ENCODE data around the gene TBX22. TPM values are rescaled to one million over a fixed set of nuclear protein-coding genes. Genes with fewer than 3 reads are reported as not detected.
"Not testable (repeated sequence)": the region's sequence is repeated elsewhere in the genome, so short reads cannot be mapped to it uniquely, and the experiment has no call there.

Gene TBX22, protein sequence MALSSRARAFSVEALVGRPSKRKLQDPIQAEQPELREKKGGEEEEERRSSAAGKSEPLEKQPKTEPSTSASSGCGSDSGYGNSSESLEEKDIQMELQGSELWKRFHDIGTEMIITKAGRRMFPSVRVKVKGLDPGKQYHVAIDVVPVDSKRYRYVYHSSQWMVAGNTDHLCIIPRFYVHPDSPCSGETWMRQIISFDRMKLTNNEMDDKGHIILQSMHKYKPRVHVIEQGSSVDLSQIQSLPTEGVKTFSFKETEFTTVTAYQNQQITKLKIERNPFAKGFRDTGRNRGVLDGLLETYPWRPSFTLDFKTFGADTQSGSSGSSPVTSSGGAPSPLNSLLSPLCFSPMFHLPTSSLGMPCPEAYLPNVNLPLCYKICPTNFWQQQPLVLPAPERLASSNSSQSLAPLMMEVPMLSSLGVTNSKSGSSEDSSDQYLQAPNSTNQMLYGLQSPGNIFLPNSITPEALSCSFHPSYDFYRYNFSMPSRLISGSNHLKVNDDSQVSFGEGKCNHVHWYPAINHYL
- not detected for polyA plus RNA-seq

GRCh38 chrX:80014141-80014940 is at the start of gene TBX22:
Gene TBX22 (plus strand): TSS chrX:80014753. CDS start chrX:80022270, 7,517 bp downstream.
- Histone ChIP-seq H3K4me1 (ENCODE audit: control insufficient read depth in 2 of 2, insufficient read depth in 2 of 2, low read length in 1 of 2) (no peaks in the 10 kb centered on the region), H3K9me3 (ENCODE audit: control insufficient read depth in 2 of 2, insufficient read depth in 1 of 2, low read depth in 1 of 2, low read length in 1 of 2) (no peaks in the 10 kb centered on the region), H3K27me3 (ENCODE audit: control insufficient read depth in 1 of 2, insufficient read depth in 2 of 2, low read length in 2 of 2) (no peaks in the 10 kb centered on the region), H3K4me3 (ENCODE audit: low read depth in 1 of 2, low read length in 2 of 2) (no peak within 1 kb of the TSS), H3K36me3 (ENCODE audit: control insufficient read depth in 2 of 2, insufficient read depth in 2 of 2, low read length in 1 of 2) (no peaks in the 10 kb centered on the region), H3K27ac (ENCODE audit: low read depth in 2 of 2, low read length in 1 of 2) (no peak within 1 kb of the TSS)
- WGBS, 2 donors: 41 to 51% methylated on average over 5 of the region's 5 CpGs

- no peak overlapping the region for H3K4me3 ChIP-seq (ENCODE audit: low read depth in 1 of 2, low read length in 2 of 2)
- peaks cover 2 to 3% of the 10 kb centered on the region in 2 donors for H3K9me3 ChIP-seq (ENCODE audit: control insufficient read depth in 2 of 2, insufficient read depth in 1 of 2, low read depth in 1 of 2, low read length in 1 of 2)
- H3K4me1 ChIP-seq (ENCODE audit: control insufficient read depth in 2 of 2, insufficient read depth in 2 of 2, low read length in 1 of 2): no peaks in the 10 kb centered on the region
- H3K27ac ChIP-seq (ENCODE audit: low read depth in 2 of 2, low read length in 1 of 2): no peak overlapping the region
- no peaks in the 10 kb centered on the region for H3K27me3 ChIP-seq (ENCODE audit: control insufficient read depth in 1 of 2, insufficient read depth in 2 of 2, low read length in 2 of 2)
- H3K36me3 ChIP-seq (ENCODE audit: control insufficient read depth in 2 of 2, insufficient read depth in 2 of 2, low read length in 1 of 2): no peaks in the 10 kb centered on the region
These were observed 38.9 kb upstream of the TBX22 start for GRCh38 chrX:79975605-79976004.

DNA sequence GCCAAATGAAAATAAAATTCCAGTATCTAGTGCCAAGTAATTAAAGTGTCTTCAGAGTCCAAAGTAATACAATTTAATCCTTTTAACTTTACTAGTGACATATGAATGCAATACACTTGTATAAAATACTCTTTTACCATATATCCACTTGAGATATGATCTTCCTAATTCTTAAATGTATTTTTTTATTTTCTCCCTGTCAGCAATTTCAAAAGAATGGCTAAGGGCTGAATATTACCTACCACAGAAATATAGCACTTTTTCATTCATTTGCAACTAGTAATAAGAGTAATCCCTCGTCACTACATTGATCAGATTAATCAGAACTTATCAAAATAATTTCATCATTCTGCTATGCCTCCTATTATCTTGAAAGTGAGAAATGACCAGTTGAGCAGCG is 10.1 kb upstream of the TBX22 start:
- no peaks in the 10 kb centered on the region for H3K9me3 ChIP-seq (ENCODE audit: control insufficient read depth in 2 of 2, insufficient read depth in 1 of 2, low read depth in 1 of 2, low read length in 1 of 2)
- no peaks in the 10 kb centered on the region for H3K36me3 ChIP-seq (ENCODE audit: control insufficient read depth in 2 of 2, insufficient read depth in 2 of 2, low read length in 1 of 2)
- H3K4me3 ChIP-seq (ENCODE audit: low read depth in 1 of 2, low read length in 2 of 2): no peak overlapping the region
- 35 to 51% methylated on average over 2 of the region's 2 CpGs for WGBS, 2 donors
- H3K4me1 ChIP-seq (ENCODE audit: control insufficient read depth in 2 of 2, insufficient read depth in 2 of 2, low read length in 1 of 2): no peaks in the 10 kb centered on the region
- no peaks in the 10 kb centered on the region for H3K27me3 ChIP-seq (ENCODE audit: control insufficient read depth in 1 of 2, insufficient read depth in 2 of 2, low read length in 2 of 2)
- no peak overlapping the region for H3K27ac ChIP-seq (ENCODE audit: low read depth in 2 of 2, low read length in 1 of 2)

DNA sequence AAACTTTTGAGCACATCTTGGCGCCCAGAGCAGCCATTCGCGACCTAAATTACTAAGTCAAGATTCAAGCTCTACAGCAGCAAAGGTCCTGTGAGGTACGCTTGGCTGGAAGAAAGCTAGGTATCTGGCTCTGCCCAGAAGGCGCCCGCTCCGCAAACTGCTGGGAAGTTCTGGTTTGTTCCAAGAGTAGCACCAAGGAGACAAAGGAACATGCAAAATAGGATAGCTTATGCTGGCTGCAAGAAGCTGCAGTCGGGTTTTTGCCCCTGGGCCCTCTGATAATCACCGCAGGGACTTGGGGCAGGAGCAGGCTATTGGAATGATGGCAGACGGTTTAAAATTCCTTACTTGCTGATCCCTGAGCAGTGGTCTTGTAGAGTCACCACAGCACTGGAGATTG is 3.0 kb upstream of the TBX22 start:
- Histone ChIP-seq H3K9me3 (ENCODE audit: control insufficient read depth in 2 of 2, insufficient read depth in 1 of 2, low read depth in 1 of 2, low read length in 1 of 2) (no peaks in the 10 kb centered on the region), H3K4me3 (ENCODE audit: low read depth in 1 of 2, low read length in 2 of 2) (no peak overlapping the region), H3K36me3 (ENCODE audit: control insufficient read depth in 2 of 2, insufficient read depth in 2 of 2, low read length in 1 of 2) (no peaks in the 10 kb centered on the region), H3K27ac (ENCODE audit: low read depth in 2 of 2, low read length in 1 of 2) (no peak overlapping the region), H3K4me1 (ENCODE audit: control insufficient read depth in 2 of 2, insufficient read depth in 2 of 2, low read length in 1 of 2) (no peaks in the 10 kb centered on the region), H3K27me3 (ENCODE audit: control insufficient read depth in 1 of 2, insufficient read depth in 2 of 2, low read length in 2 of 2) (no peaks in the 10 kb centered on the region)
- WGBS, 2 donors: 71 to 78% methylated on average over 10 of the region's 10 CpGs

GRCh38 chrX:80016182-80016581 is 1.6 kb downstream of the TBX22 start:
- Histone ChIP-seq H3K4me1 (ENCODE audit: control insufficient read depth in 2 of 2, insufficient read depth in 2 of 2, low read length in 1 of 2) (no peaks in the 10 kb centered on the region), H3K27me3 (ENCODE audit: control insufficient read depth in 1 of 2, insufficient read depth in 2 of 2, low read length in 2 of 2) (no peaks in the 10 kb centered on the region), H3K36me3 (ENCODE audit: control insufficient read depth in 2 of 2, insufficient read depth in 2 of 2, low read length in 1 of 2) (no peaks in the 10 kb centered on the region), H3K4me3 (ENCODE audit: low read depth in 1 of 2, low read length in 2 of 2) (no peak overlapping the region), H3K27ac (ENCODE audit: low read depth in 2 of 2, low read length in 1 of 2) (no peak overlapping the region), H3K9me3 (ENCODE audit: control insufficient read depth in 2 of 2, insufficient read depth in 1 of 2, low read depth in 1 of 2, low read length in 1 of 2) (no peaks in the 10 kb centered on the region)
- 44 to 61% methylated on average over 3 of the region's 3 CpGs for WGBS, 2 donors

DNA sequence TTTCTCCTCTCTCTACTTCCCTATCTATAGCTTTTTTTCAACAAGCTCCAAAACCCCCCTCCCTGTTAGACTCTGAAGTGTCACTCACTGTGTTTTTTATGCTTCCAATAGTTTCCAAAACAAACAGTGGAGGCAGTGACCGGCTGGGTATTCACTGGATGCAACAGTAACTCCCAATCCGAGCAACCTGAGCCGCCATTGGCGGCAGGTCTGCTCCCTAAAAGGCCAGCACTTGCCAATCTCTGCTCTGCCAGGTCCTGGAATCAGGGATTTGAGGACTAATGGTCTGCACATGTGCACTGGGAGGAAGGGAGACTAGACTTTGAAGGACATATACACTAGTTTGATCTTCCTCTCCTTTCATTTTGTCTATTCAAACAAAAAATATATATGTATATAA is 7.1 kb downstream of the TBX22 start:
- no peak overlapping the region for H3K27ac ChIP-seq (ENCODE audit: low read depth in 2 of 2, low read length in 1 of 2)
- 9 to 37% methylated on average over 4 of the region's 4 CpGs for WGBS, 2 donors
- H3K9me3 ChIP-seq (ENCODE audit: control insufficient read depth in 2 of 2, insufficient read depth in 1 of 2, low read depth in 1 of 2, low read length in 1 of 2): no peaks in the 10 kb centered on the region
- H3K27me3 ChIP-seq (ENCODE audit: control insufficient read depth in 1 of 2, insufficient read depth in 2 of 2, low read length in 2 of 2): peaks cover 0 to 3% of the 10 kb centered on the region in 2 donors
- no peaks in the 10 kb centered on the region for H3K36me3 ChIP-seq (ENCODE audit: control insufficient read depth in 2 of 2, insufficient read depth in 2 of 2, low read length in 1 of 2)
- H3K4me3 ChIP-seq (ENCODE audit: low read depth in 1 of 2, low read length in 2 of 2): no peak overlapping the region
- H3K4me1 ChIP-seq (ENCODE audit: control insufficient read depth in 2 of 2, insufficient read depth in 2 of 2, low read length in 1 of 2): no peaks in the 10 kb centered on the region

- Histone ChIP-seq H3K36me3 (ENCODE audit: control insufficient read depth in 2 of 2, insufficient read depth in 2 of 2, low read length in 1 of 2) (no peaks in the 10 kb centered on the region), H3K27ac (ENCODE audit: low read depth in 2 of 2, low read length in 1 of 2) (no peak overlapping the region), H3K27me3 (ENCODE audit: control insufficient read depth in 1 of 2, insufficient read depth in 2 of 2, low read length in 2 of 2) (peaks cover 0 to 3% of the 10 kb centered on the region in 2 donors), H3K4me3 (ENCODE audit: low read depth in 1 of 2, low read length in 2 of 2) (no peak overlapping the region), H3K4me1 (ENCODE audit: control insufficient read depth in 2 of 2, insufficient read depth in 2 of 2, low read length in 1 of 2) (no peaks in the 10 kb centered on the region), H3K9me3 (ENCODE audit: control insufficient read depth in 2 of 2, insufficient read depth in 1 of 2, low read depth in 1 of 2, low read length in 1 of 2) (no peaks in the 10 kb centered on the region)
- 7 to 20% methylated on average over 35 of the region's 35 CpGs for WGBS, 2 donors
These were observed 7.9 kb downstream of the TBX22 start for GRCh38 chrX:80022363-80023031.

DNA sequence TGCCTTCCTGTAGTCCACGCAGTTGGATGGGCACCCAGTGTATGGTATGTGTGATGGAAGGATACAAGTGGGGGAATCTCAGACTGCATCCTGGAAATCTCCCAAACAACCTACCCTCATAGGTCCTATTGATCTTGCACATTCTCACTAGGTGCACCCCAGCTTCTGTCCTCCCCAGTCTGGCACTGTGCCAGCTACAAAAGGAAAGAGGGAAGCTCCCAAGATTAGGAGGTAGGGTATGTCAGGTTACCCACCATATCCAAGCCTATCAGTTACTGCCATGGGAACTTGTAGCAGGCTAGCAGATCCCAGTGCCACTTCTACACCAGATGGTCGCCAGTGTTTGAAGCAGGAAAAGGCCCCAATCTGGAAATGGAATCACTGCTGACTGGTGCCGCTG is 11.6 kb downstream of the TBX22 start:
- no peak overlapping the region for H3K4me3 ChIP-seq (ENCODE audit: low read depth in 1 of 2, low read length in 2 of 2)
- no peaks in the 10 kb centered on the region for H3K4me1 ChIP-seq (ENCODE audit: control insufficient read depth in 2 of 2, insufficient read depth in 2 of 2, low read length in 1 of 2)
- H3K27me3 ChIP-seq (ENCODE audit: control insufficient read depth in 1 of 2, insufficient read depth in 2 of 2, low read length in 2 of 2): peaks cover 0 to 3% of the 10 kb centered on the region in 2 donors
- no peak overlapping the region for H3K27ac ChIP-seq (ENCODE audit: low read depth in 2 of 2, low read length in 1 of 2)
- 76 to 83% methylated on average over 3 of the region's 3 CpGs for WGBS, 2 donors
- no peaks in the 10 kb centered on the region for H3K36me3 ChIP-seq (ENCODE audit: control insufficient read depth in 2 of 2, insufficient read depth in 2 of 2, low read length in 1 of 2)
- no peaks in the 10 kb centered on the region for H3K9me3 ChIP-seq (ENCODE audit: control insufficient read depth in 2 of 2, insufficient read depth in 1 of 2, low read depth in 1 of 2, low read length in 1 of 2)

- not testable (repeated sequence) for H3K4me1 ChIP-seq (ENCODE audit: control insufficient read depth in 2 of 2, insufficient read depth in 2 of 2, low read length in 1 of 2); H3K36me3 ChIP-seq (ENCODE audit: control insufficient read depth in 2 of 2, insufficient read depth in 2 of 2, low read length in 1 of 2); H3K27ac ChIP-seq (ENCODE audit: low read depth in 2 of 2, low read length in 1 of 2); H3K27me3 ChIP-seq (ENCODE audit: control insufficient read depth in 1 of 2, insufficient read depth in 2 of 2, low read length in 2 of 2); H3K9me3 ChIP-seq (ENCODE audit: control insufficient read depth in 2 of 2, insufficient read depth in 1 of 2, low read depth in 1 of 2, low read length in 1 of 2); H3K4me3 ChIP-seq (ENCODE audit: low read depth in 1 of 2, low read length in 2 of 2)
- 62 to 80% methylated on average over 5 to 6 of the region's 6 CpGs for WGBS, 2 donors
These were observed 51.6 kb downstream of the TBX22 start for GRCh38 chrX:80066156-80066555.

All from esophagus (tissue), 2 donors.